Measurements from ENCODE around the gene COL7A1. TPM values are rescaled to one million over a fixed set of nuclear protein-coding genes. Genes with fewer than 3 reads are reported as not detected.

COL7A1 gene
- total and polyA plus RNA-seq, 2 of the 8 experiments (the other 6 are each of a cell fraction or from before 2014, with no cell fraction given): 10.7 to 13.9 TPM

GRCh38 chr3:48623851-48624547 lies 28.9 kb upstream of the COL7A1 start:
- Histone ChIP-seq H3K4me3 (ENCODE audit: extremely low read depth in 1 of 4, insufficient read depth in 2 of 4, low read depth in 3 of 4, low read length in 4 of 4) (no peak overlapping the region), H4K20me1 (replicated peaks in 1 of 2; ENCODE audit: control insufficient read depth in 1 of 2, insufficient read depth in 2 of 2, low read length in 2 of 2) (peaks cover 3 to 16% of the 10 kb centered on the region in 2 experiments), H2BK15ac (ENCODE audit: low read length) (no peak overlapping the region), H2AK5ac (ENCODE audit: low read depth, low read length) (no peak overlapping the region), H3K79me1 (ENCODE audit: low read depth, low read length) (no peaks in the 10 kb centered on the region), H3K9me3 (ENCODE audit: insufficient read depth in 2 of 2, low read depth in 1 of 2, low read length in 1 of 2) (no peaks in the 10 kb centered on the region), H3K4me1 (replicated peaks in 1 of 4; ENCODE audit: control insufficient read depth in 3 of 4, insufficient read depth in 4 of 4, low read length in 3 of 4) (peaks cover 0 to 6% (median 3%) of the 10 kb centered on the region in 4 experiments; a peak in 3 of 7 replicates), H3K36me3 (ENCODE audit: control insufficient read depth in 2 of 4, insufficient read depth in 4 of 4, low read length in 3 of 4) (peaks cover 4 to 33% (median 9%) of the 10 kb centered on the region in 4 experiments; a peak in 6 of 8 replicates), H2BK5ac (ENCODE audit: low read depth, low read length) (peak overlapping the region; percentile 49; the same call in 1 of the 2 replicates), H3K14ac (ENCODE audit: insufficient read length) (no peak overlapping the region), H4K91ac (replicated peaks; ENCODE audit: insufficient read length, low read length) (no peak overlapping the region), H3K18ac (ENCODE audit: extremely low read depth, low read length) (no peak overlapping the region), H4K5ac (ENCODE audit: insufficient read length, low read depth, low read length) (no peak overlapping the region), H2BK20ac (ENCODE audit: low read length) (no peak overlapping the region), H2AFZ (ENCODE audit: low read length) (no peak overlapping the region), H2BK12ac (ENCODE audit: low read depth, low read length) (no peak overlapping the region), H3K4me2 (ENCODE audit: insufficient read depth in 1 of 2, low read depth in 2 of 2, low read length in 2 of 2) (no peak overlapping the region), H2BK120ac (replicated peaks; ENCODE audit: low read depth, low read length) (no peak overlapping the region), H3K23me2 (ENCODE audit: low read depth, low read length) (0 out of 2 replicates have a peak, but pooled peaks cover 2% of the 10 kb centered on the region), H3K79me2 (ENCODE audit: control insufficient read depth in 1 of 2, insufficient read depth in 2 of 2, low read length in 2 of 2) (no peaks in the 10 kb centered on the region), H3K4ac (replicated peaks; ENCODE audit: insufficient read length, low read depth, low read length) (no peak overlapping the region), H3K56ac (replicated peaks; ENCODE audit: insufficient read length, low read depth, low read length) (no peak overlapping the region), H3K23ac (ENCODE audit: insufficient read length) (no peak overlapping the region), H3K27me3 (replicated peaks in 1 of 4; ENCODE audit: control insufficient read depth in 3 of 4, extremely low read depth in 1 of 4, insufficient read depth in 3 of 4, low read length in 3 of 4) (no peaks in the 10 kb centered on the region), H3K27ac (ENCODE audit: low read depth, low read length) (peak overlapping the region; percentile 35; the same call in 1 of the 2 replicates), H3K9ac (replicated peaks in 1 of 4; ENCODE audit: extremely low read depth in 1 of 4, low read depth in 3 of 4, low read length in 3 of 4) (no peak overlapping the region), H4K8ac (ENCODE audit: extremely low read depth, insufficient read depth, low read length) (peak overlapping the region; percentile 71; the same call in 1 of the 2 replicates)
- 82% methylated on average over 6 of the region's 6 CpGs; no CpG with 5 or more reads in 1 of the 2 experiments for WGBS, 2 experiments (ENCODE audit: extremely low coverage in 1 of 2, insufficient coverage in 1 of 2, insufficient read length in 1 of 2, insufficient replicate concordance in 2 of 2, low coverage in 1 of 2, low lambda C conversion rate in 2 of 2, missing lambda C conversion rate in 1 of 2)
- POLR2A ChIA-PET (ENCODE audit: partially characterized antibody): interaction anchor here (0.6 to 7.9 kb wide), 14 partner anchors 9 to 1167 kb away, joined by 3 to 75 read pairs (median 4); partner anchors contain the start of genes CELSR3, SLC26A6 and UQCRC1
- CTCF ChIA-PET (ENCODE audit: partially characterized antibody): interaction anchor here (0.6 to 5.3 kb wide), 17 partner anchors 11 to 188 kb away, joined by 3 to 49 read pairs (median 4); partner anchors contain the start of genes SLC26A6 and UQCRC1
- no peak for DNase-seq (ENCODE audit: low read depth in 1 of 2, low spot score in 2 of 2)
- FAIRE-seq: no peak
- TF ChIP-seq POLR2A (IDR thresholded peaks at IDR 0.05; ENCODE audit: control extremely low read depth in 1 of 2, low read depth in 2 of 2, low read length in 2 of 2): peak in 1 of 2 experiments; percentile 9; a peak in 1 of 3 replicates

Data from H1 (cell line).